ENCODE measurements around the gene OCA2.

DNA sequence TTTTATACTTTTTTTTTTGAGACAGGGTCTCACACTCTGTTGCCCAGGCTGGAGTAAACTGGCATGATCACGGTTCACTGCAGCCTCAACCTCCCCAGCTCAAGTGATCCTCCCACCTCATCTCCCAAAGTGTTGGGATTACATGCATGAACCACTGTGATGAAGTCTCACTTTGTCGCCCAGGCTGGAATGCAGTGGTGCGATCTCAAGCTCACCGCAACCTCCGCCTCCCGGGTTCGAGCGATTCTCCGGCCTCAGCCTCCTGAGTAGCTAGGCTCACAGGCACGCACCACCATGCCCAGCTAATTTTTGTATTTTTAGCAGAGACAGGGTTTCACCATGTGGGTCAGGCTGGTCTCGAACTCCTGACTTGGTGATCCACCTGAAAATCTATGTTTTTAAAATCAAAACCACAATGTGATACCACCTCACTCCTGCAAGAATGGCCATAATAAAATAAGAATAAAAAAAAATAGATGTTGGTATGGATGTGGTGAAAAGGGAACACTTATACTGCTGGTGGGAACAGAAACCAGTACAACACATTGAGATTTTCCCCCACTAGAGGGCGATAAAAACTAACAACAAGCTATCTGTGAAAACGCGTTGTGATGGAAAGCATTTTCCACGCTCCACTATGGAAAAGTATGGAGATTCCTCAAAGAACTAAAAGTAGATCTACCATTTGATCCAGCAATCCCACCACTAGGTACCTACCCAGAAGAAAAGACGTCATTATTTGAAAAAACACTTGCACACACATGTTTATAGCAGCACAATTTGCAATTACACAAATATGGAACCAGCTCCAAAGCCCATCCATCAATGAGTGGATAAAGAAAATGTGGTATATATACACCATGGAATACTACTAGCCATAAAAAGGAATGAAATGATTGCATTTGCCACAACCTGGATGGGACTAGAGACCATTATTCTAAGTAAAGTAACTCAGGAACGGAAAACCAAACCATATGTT lies 26.8 kb upstream of the OCA2 start:
- TF ChIP-seq, protein P1, sequence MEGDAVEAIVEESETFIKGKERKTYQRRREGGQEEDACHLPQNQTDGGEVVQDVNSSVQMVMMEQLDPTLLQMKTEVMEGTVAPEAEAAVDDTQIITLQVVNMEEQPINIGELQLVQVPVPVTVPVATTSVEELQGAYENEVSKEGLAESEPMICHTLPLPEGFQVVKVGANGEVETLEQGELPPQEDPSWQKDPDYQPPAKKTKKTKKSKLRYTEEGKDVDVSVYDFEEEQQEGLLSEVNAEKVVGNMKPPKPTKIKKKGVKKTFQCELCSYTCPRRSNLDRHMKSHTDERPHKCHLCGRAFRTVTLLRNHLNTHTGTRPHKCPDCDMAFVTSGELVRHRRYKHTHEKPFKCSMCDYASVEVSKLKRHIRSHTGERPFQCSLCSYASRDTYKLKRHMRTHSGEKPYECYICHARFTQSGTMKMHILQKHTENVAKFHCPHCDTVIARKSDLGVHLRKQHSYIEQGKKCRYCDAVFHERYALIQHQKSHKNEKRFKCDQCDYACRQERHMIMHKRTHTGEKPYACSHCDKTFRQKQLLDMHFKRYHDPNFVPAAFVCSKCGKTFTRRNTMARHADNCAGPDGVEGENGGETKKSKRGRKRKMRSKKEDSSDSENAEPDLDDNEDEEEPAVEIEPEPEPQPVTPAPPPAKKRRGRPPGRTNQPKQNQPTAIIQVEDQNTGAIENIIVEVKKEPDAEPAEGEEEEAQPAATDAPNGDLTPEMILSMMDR (IDR thresholded peaks at IDR 0.05) = peak; percentile 55 to 74 (median 66)
- no peak for TF ChIP-seq POLR2A (IDR thresholded peaks at IDR 0.05)

All from heart left ventricle (tissue), 13 donors.